NCI-H187 treated with DMSO at 0.1 percent for 48 hours (cell line): Measurements from ENCODE around the gene TEKT5.
"Not testable (repeated sequence)": the region's sequence is repeated elsewhere in the genome, so short reads cannot be mapped to it uniquely, and the experiment has no call there.

Source experiments
- DNase-seq: peaks from one replicate; lab custom pipeline; 2025; lab: John Stamatoyannopoulos, UW

Gene TEKT5

GRCh38 chr16:10658943-10659342, 35.8 kb downstream of the TEKT5 start:
- DNase-seq: no peak

- DNase-seq: no peak
Observed at GRCh38 chr16:10657925-10658324, 36.8 kb downstream of the TEKT5 start.

- no peak for DNase-seq
Observed at GRCh38 chr16:10656618-10657017, 38.1 kb downstream of the TEKT5 start.

- no peak for DNase-seq
Observed at GRCh38 chr16:10655415-10655977, 39.2 kb downstream of the TEKT5 start.

- DNase-seq: no peak
Observed at GRCh38 chr16:10654592-10655414, 39.9 kb downstream of the TEKT5 start.

- no peak for DNase-seq
Observed at GRCh38 chr16:10652730-10653590, 41.8 kb downstream of the TEKT5 start.

GRCh38 chr16:10649098-10649497, 45.6 kb downstream of the TEKT5 start:
- DNase-seq: not testable (repeated sequence)

- DNase-seq: no peak
Observed at GRCh38 chr16:10647721-10648296, 46.9 kb downstream of the TEKT5 start.

GRCh38 chr16:10647264-10647720, 47.4 kb downstream of the TEKT5 start:
- no peak for DNase-seq

- no peak for DNase-seq
Observed at GRCh38 chr16:10646581-10647263, 48.0 kb downstream of the TEKT5 start.

GRCh38 chr16:10646228-10646580, 48.5 kb downstream of the TEKT5 start:
- no peak for DNase-seq

- DNase-seq: no peak
Observed at GRCh38 chr16:10644092-10644491, 50.6 kb downstream of the TEKT5 start.

- no peak for DNase-seq
Observed at GRCh38 chr16:10642964-10643363, 51.8 kb downstream of the TEKT5 start.

GRCh38 chr16:10641953-10642949, 52.5 kb downstream of the TEKT5 start:
- no peak for DNase-seq

- no peak for DNase-seq
Observed at GRCh38 chr16:10641555-10641952, 53.2 kb downstream of the TEKT5 start.

GRCh38 chr16:10640934-10641333, 53.8 kb downstream of the TEKT5 start:
- DNase-seq: no peak

- DNase-seq: no peak
Observed at GRCh38 chr16:10638101-10638500, 56.6 kb downstream of the TEKT5 start.

- no peak for DNase-seq
Observed at GRCh38 chr16:10637337-10638037, 57.2 kb downstream of the TEKT5 start.

GRCh38 chr16:10635365-10636021, 59.2 kb downstream of the TEKT5 start:
- no peak for DNase-seq
